Body of pancreas (tissue), 4 donors: ENCODE data around the gene TRIB2.

ENCODE experiments used
- CTCF ChIP-seq, 7 experiments: fragments of 450-650 bp in 4 of 7; fragments of 200-600 bp in 3 of 7; sonication (generic) in 3 of 7; IDR thresholded peaks; one replicate each; pipeline ENCODE4 v1.5.1; 2016 to 2019; ENCODE audit warnings: antibody characterized with exemption in 7 of 7
- POLR2A ChIP-seq, 3 donors: fragments of 450-650 bp; IDR thresholded peaks; one replicate each; pipeline ENCODE4 v1.6.1; 2016; ENCODE audit warnings: antibody characterized with exemption in 3 of 3, mild to moderate bottlenecking in 2 of 3

- TF ChIP-seq CTCF (IDR thresholded peaks at IDR 0.05): no peak
- peak in 2 of 3 donors; percentile 16 to 18 for TF ChIP-seq POLR2A (IDR thresholded peaks at IDR 0.05)
Measured at GRCh38 chr2:12714391-12715221, 2.1 kb upstream of the TRIB2 start.
